Uterus (tissue), 4 donors: ENCODE measurements around the gene ACAP2. TPM values are rescaled to one million over a fixed set of nuclear protein-coding genes. Genes with fewer than 3 reads are reported as not detected.
"Not testable (repeated sequence)": the region's sequence is repeated elsewhere in the genome, so short reads cannot be mapped to it uniquely, and the experiment has no call there.

ENCODE experiments used
- DNase-seq, 2 donors: peaks; one replicate each; pipeline ENCODE4 v3.0.0-alpha.2; 2019 to 2020
- H3K27ac ChIP-seq, 2 donors: fragments of 200-600 bp; sonication (generic); 1 replicate in 1 of 2; 2 replicates in 1 of 2; pipeline ENCODE4 v1.5.1; 2016 to 2018
- H3K27me3 ChIP-seq, 2 donors: fragments of 200-600 bp; sonication (generic); one replicate each; pipeline ENCODE4 v1.5.1; 2018 to 2019; ENCODE audit warnings: control low read depth in 1 of 2
- H3K36me3 ChIP-seq, 2 donors: fragments of 200-600 bp; sonication (generic); one replicate each; pipeline ENCODE4 v1.5.1; 2019; ENCODE audit warnings: control low read depth in 1 of 2
- H3K4me1 ChIP-seq, 2 donors: fragments of 200-600 bp; sonication (generic); one replicate each; pipeline ENCODE4 v1.5.1; 2018 to 2019; ENCODE audit warnings: control low read depth in 1 of 2
- H3K4me3 ChIP-seq, 2 donors: fragments of 200-600 bp; sonication (generic); 1 replicate in 1 of 2; 2 replicates in 1 of 2; pipeline ENCODE4 v1.5.1; 2018 to 2019; ENCODE audit warnings: mild to moderate bottlenecking in 1 of 2
- H3K9me3 ChIP-seq, 2 donors: fragments of 200-600 bp; sonication (generic); one replicate each; pipeline ENCODE4 v1.5.1; 2019; ENCODE audit warnings: control low read depth in 1 of 2
- POLR2A ChIP-seq, 2 donors: fragments of 450-650 bp; IDR thresholded peaks; one replicate each; pipeline ENCODE4 v1.6.1; 2016; ENCODE audit warnings: antibody characterized with exemption in 2 of 2, mild to moderate bottlenecking in 1 of 2, moderate library complexity in 1 of 2
- intact Hi-C: fragments of 100-400 bp; cut with DNase I; formaldehyde crosslinking; loops from one replicate; pipeline ENCODE4 v1.15.1; 2023; ENCODE audit warnings: low total_unique reads
- total RNA-seq, 4 donors: library from RNA; depleted of rRNA in 3 of 4; stranded (reverse); fragments of >200 nt in 3 of 4; gene quantifications; one replicate each; pipeline versions ENCODE4 v1.1.0 to v1.2.4, GENCODE V29; 2014 to 2023
- TF ChIP-seq, protein P1 (sequence below), 4 experiments: fragments of 200-600 bp in 2 of 4; fragments of 450-650 bp in 2 of 4; sonication (generic) in 2 of 4; IDR thresholded peaks; one replicate each; pipeline ENCODE4 v1.5.1; 2016 to 2019; ENCODE audit warnings: antibody characterized with exemption in 4 of 4, mild to moderate bottlenecking in 2 of 4, moderate library complexity in 1 of 4
- donor health status: DM: yes; HTN: yes; CAD: no.

ACAP2 gene
- total RNA-seq, 4 donors from 2014 or later, result 40.3 to 140 (median 68.6) TPM

DNA sequence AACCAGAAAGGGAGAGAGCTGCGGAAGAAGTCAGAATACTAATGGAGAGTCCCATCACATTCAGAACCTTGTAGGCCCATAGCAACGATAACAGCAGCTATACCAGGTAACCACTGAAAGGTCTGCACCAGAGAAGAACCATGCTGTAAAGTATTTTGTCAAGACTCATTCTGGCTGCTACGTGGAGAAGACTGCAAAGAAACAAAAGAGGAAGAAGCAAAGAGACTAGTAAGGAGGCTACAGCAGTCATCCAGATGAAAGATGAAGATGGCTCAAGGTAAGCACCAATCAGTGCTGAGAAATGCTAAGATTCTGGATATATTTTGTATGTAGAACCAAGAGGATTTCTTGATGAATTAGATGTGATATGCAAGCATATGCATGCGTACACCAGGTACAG, 39.6 kb downstream of the ACAP2 start:
- TF ChIP-seq, protein P1, sequence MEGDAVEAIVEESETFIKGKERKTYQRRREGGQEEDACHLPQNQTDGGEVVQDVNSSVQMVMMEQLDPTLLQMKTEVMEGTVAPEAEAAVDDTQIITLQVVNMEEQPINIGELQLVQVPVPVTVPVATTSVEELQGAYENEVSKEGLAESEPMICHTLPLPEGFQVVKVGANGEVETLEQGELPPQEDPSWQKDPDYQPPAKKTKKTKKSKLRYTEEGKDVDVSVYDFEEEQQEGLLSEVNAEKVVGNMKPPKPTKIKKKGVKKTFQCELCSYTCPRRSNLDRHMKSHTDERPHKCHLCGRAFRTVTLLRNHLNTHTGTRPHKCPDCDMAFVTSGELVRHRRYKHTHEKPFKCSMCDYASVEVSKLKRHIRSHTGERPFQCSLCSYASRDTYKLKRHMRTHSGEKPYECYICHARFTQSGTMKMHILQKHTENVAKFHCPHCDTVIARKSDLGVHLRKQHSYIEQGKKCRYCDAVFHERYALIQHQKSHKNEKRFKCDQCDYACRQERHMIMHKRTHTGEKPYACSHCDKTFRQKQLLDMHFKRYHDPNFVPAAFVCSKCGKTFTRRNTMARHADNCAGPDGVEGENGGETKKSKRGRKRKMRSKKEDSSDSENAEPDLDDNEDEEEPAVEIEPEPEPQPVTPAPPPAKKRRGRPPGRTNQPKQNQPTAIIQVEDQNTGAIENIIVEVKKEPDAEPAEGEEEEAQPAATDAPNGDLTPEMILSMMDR (IDR thresholded peaks at IDR 0.05), result no peak
- TF ChIP-seq POLR2A (IDR thresholded peaks at IDR 0.05), result no peak
- H3K27ac ChIP-seq, result no peak overlapping the region

DNA sequence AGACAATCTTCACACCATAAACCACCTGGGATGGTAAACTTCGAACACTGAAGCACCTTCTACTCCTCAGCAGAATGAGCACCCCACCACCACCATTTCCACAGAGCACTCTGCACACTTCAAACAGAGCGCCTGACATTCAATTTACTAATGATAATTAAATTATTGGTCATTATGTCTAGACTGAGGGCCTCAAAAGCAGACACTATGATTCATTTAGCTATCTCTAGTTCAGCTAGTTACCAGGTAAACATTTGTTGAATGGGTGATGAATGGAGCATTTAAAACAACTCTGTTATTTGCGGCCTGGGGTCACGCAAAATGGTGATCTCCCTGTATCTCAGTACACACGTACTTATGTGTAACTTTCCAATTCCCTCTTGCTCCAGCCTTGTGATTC, 40.9 kb downstream of the ACAP2 start:
- Histone ChIP-seq H3K27ac (no peak overlapping the region), H3K9me3 (no peaks in the 10 kb centered on the region), H3K4me3 (no peak overlapping the region), H3K4me1 (no peaks in the 10 kb centered on the region), H3K36me3 (no peaks in the 10 kb centered on the region), H3K27me3 (no peaks in the 10 kb centered on the region)
- TF ChIP-seq, protein P1 (IDR thresholded peaks at IDR 0.05), result no peak
- TF ChIP-seq POLR2A (IDR thresholded peaks at IDR 0.05), result no peak
- intact Hi-C loops, result no loop called here
- no peak for DNase-seq

More for the DNA sequence above, 39.6 kb downstream of the ACAP2 start:
- no peaks in the 10 kb centered on the region for H3K9me3 ChIP-seq
- H3K4me1 ChIP-seq, result no peaks in the 10 kb centered on the region
- H3K4me3 ChIP-seq, result no peak overlapping the region
- intact Hi-C loops, result no loop called here
- H3K36me3 ChIP-seq, result no peaks in the 10 kb centered on the region
- DNase-seq, result no peak
- no peaks in the 10 kb centered on the region for H3K27me3 ChIP-seq

DNA sequence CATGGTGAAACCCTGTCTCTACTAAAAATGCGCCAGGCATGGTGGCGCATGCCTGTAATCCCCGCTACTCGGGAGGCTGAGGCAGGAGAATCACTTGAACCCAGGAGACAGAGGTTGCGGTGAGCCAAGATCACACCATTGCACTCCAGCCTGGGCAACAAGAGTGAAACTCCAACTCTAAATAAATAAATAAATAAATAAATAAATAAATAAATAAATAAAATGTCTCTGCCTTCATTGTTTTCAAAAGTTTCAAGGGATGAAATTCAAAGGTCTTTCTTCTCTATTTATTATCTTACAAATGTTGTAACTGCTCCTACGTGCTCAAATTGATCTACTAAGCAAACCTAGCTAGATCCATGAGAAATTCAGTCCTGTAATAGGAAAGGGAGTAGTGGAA, 44.4 kb downstream of the ACAP2 start:
- H3K4me3 ChIP-seq, H3K27ac ChIP-seq, intact Hi-C loops, H3K4me1 ChIP-seq, H3K27me3 ChIP-seq, DNase-seq, H3K36me3 ChIP-seq, H3K9me3 ChIP-seq: not testable (repeated sequence)

DNA sequence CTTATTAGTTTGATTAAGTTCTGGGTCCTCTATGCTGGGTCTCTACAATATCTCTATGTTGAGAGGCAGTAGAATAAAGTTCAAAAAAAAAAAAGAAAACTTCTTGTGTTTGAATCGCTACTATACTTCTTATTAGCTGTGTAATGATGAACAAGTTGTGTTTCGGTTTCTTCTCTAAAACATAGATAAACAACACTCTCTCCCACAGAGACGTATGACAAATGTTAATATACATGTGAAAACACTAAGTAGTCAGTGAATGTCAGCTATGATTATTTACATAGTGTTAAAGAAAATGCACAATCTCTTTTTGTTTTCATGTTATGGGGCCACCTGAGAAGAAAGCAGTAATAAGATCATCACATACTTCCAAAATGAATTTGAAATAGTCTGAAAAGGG, 45.3 kb downstream of the ACAP2 start:
- Histone ChIP-seq H3K9me3 (no peaks in the 10 kb centered on the region), H3K27me3 (no peaks in the 10 kb centered on the region), H3K36me3 (no peaks in the 10 kb centered on the region), H3K4me1 (no peaks in the 10 kb centered on the region), H3K4me3 (no peak overlapping the region), H3K27ac (no peak overlapping the region)
- no peak for DNase-seq
- intact Hi-C loops, result no loop called here
- TF ChIP-seq, protein P1 (IDR thresholded peaks at IDR 0.05), result no peak
- no peak for TF ChIP-seq POLR2A (IDR thresholded peaks at IDR 0.05)

DNA sequence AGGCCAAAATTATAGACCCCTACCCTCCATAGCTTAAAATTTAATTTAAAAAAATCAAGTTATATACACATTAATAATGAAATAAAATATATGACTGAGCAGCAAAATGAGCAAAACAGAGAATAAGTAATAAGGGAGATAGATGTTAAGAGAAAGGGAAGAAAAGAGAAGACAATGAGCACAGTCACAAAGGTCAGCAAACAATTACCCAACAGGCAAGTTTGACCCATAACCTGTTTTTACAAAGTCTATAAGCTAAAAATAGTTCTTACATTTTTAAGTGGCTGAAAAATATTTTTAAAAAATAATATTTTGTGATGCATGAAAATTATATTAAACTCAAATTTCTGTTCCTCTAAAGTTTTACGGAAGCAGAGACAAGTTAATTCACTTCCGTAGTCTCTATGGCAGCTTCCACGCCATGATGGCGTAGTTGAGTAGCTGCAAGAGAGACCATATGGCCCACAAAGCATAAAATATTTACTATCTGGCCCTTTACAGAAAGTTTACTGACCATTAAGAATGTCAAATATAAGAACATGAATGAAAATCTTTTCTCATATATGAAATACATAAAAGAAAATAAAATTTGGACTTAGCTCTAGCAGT, 47.5 kb downstream of the ACAP2 start:
- H3K27ac ChIP-seq, result no peak overlapping the region
- H3K36me3 ChIP-seq, result no peaks in the 10 kb centered on the region
- intact Hi-C loops, result no loop called here
- H3K4me1 ChIP-seq, result no peaks in the 10 kb centered on the region
- no peaks in the 10 kb centered on the region for H3K27me3 ChIP-seq
- H3K4me3 ChIP-seq, result no peak overlapping the region
- TF ChIP-seq POLR2A (IDR thresholded peaks at IDR 0.05), result no peak
- TF ChIP-seq, protein P1 (IDR thresholded peaks at IDR 0.05), result no peak
- no peak for DNase-seq
- no peaks in the 10 kb centered on the region for H3K9me3 ChIP-seq

DNA sequence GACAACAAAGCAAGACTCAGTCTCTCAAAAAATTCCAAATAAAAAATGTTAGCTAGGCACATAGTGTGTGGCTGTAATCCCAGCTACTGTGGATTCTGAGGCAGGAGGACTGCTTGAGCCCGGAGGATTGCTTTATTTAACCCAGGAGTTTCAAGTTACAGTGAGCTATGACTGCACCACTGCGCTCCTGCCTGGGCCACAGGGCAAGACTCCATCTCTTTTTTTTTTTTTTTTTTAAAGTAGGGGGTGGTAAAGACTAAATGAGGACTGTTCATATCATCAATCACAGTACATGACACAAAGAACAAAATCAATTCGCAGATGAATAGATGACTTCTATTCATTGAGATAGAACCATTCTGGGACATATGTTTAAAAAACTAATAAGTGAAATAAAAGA, 48.1 kb downstream of the ACAP2 start:
- no peaks in the 10 kb centered on the region for H3K4me1 ChIP-seq
- H3K36me3 ChIP-seq, result no peaks in the 10 kb centered on the region
- no peaks in the 10 kb centered on the region for H3K9me3 ChIP-seq
- no peak overlapping the region for H3K27ac ChIP-seq
- intact Hi-C loops, result no loop called here
- no peak for TF ChIP-seq POLR2A (IDR thresholded peaks at IDR 0.05)
- TF ChIP-seq, protein P1 (IDR thresholded peaks at IDR 0.05), result no peak
- no peak overlapping the region for H3K4me3 ChIP-seq
- no peaks in the 10 kb centered on the region for H3K27me3 ChIP-seq
- DNase-seq, result no peak
